CD14-positive monocyte (primary cell): ENCODE data around the gene TAS2R20. TPM values are rescaled to one million over a fixed set of nuclear protein-coding genes. Genes with fewer than 3 reads are reported as not detected.

Source experiments
- DNase-seq, 3 donors: peaks; one replicate each; pipeline ENCODE4 v3.0.0-alpha.2; 2011 to 2022
- H2AFZ ChIP-seq: 2 replicates; pipeline ENCODE4 v1.6.0; 2012; ENCODE audit warnings: mild to moderate bottlenecking, low read depth, low read length, inconsistent platforms; ENCODE audit not compliant: insufficient read depth, poor library complexity, severe bottlenecking
- H3K27ac ChIP-seq, 2 donors: 1 replicate in 1 of 2; 2 replicates in 1 of 2; pipeline ENCODE4 v1.5.1; 2012 to 2013; ENCODE audit warnings: low read length in 2 of 2, control low read depth in 1 of 2, inconsistent platforms in 1 of 2, low read depth in 1 of 2, mild to moderate bottlenecking in 1 of 2
- H3K27me3 ChIP-seq, 2 donors: one replicate each; pipeline versions ENCODE4 v1.6.0 to v1.6.1; 2011 to 2013; ENCODE audit warnings: low read length in 2 of 2; ENCODE audit not compliant: control insufficient read depth in 2 of 2, insufficient read depth in 2 of 2
- H3K36me3 ChIP-seq, 2 donors: replicated peaks in 1 of 2; 1 replicate in 1 of 2; 2 replicates in 1 of 2; pipeline versions ENCODE4 v1.5.1 to v1.6.1; 2012 to 2013; ENCODE audit warnings: low read length in 2 of 2, control low read depth in 1 of 2, inconsistent platforms in 1 of 2, mild to moderate bottlenecking in 1 of 2; ENCODE audit not compliant: insufficient read depth in 2 of 2, control insufficient read depth in 1 of 2
- H3K4me1 ChIP-seq, 2 donors: 1 replicate in 1 of 2; 2 replicates in 1 of 2; pipeline versions ENCODE4 v1.5.1 to v1.6.1; 2012 to 2013; ENCODE audit warnings: low read length in 2 of 2, control low read depth in 1 of 2, inconsistent platforms in 1 of 2, mild to moderate bottlenecking in 1 of 2, moderate library complexity in 1 of 2; ENCODE audit not compliant: insufficient read depth in 2 of 2, control insufficient read depth in 1 of 2
- H3K4me2 ChIP-seq: replicated peaks from 2 replicates; pipeline ENCODE3; 2012; ENCODE audit warnings: low read length, moderate library complexity, mild to moderate bottlenecking; ENCODE audit not compliant: poor library complexity, severe bottlenecking; ENCODE audit errors: extremely low read depth
- H3K4me3 ChIP-seq, 3 experiments: fragments of 200-600 bp in 1 of 3; sonication (generic) in 1 of 3; replicated peaks in 1 of 3; 1 replicate in 2 of 3; 2 replicates in 1 of 3; pipeline ENCODE4 v1.5.1; 2011 to 2013; ENCODE audit warnings: low read length in 3 of 3, mild to moderate bottlenecking in 3 of 3, control low read depth in 2 of 3, low read depth in 2 of 3, inconsistent platforms in 1 of 3, moderate library complexity in 1 of 3
- H3K79me2 ChIP-seq: 2 replicates; pipeline ENCODE4 v1.6.0; 2012; ENCODE audit warnings: mild to moderate bottlenecking, control low read depth, inconsistent platforms, low read length, moderate library complexity; ENCODE audit not compliant: insufficient read depth
- H3K9ac ChIP-seq: 2 replicates; pipeline ENCODE4 v1.6.0; 2017; ENCODE audit warnings: low read length, mild to moderate bottlenecking; ENCODE audit not compliant: insufficient read depth, poor library complexity, severe bottlenecking
- H3K9me3 ChIP-seq, 2 donors: replicated peaks in 1 of 2; 1 replicate in 1 of 2; 2 replicates in 1 of 2; pipeline versions ENCODE4 v1.5.1 to v1.6.1; 2012 to 2013; ENCODE audit warnings: low read length in 2 of 2, control low read depth in 1 of 2; ENCODE audit not compliant: control insufficient read depth in 1 of 2, insufficient read depth in 1 of 2
- H4K20me1 ChIP-seq: 2 replicates; pipeline ENCODE4 v1.6.0; 2012; ENCODE audit warnings: mild to moderate bottlenecking, low read length, control low read depth, moderate library complexity; ENCODE audit not compliant: insufficient read depth
- H3K27ac Mint-ChIP-seq, 7 donors: one replicate each; pipeline ENCODE4 v1.8.0; 2020; ENCODE audit warnings: mild to moderate bottlenecking in 7 of 7, mixed read lengths in 7 of 7, moderate library complexity in 6 of 7, inconsistent platforms in 2 of 7
- H3K27me3 Mint-ChIP-seq, 3 donors: one replicate each; pipeline ENCODE4 v1.8.0; 2021 to 2022; ENCODE audit warnings: low read depth in 3 of 3, mild to moderate bottlenecking in 3 of 3, mixed read lengths in 3 of 3, moderate library complexity in 3 of 3, inconsistent platforms in 1 of 3
- H3K36me3 Mint-ChIP-seq, 2 donors: one replicate each; pipeline ENCODE4 v1.8.0; 2020; ENCODE audit warnings: mixed read lengths in 2 of 2, inconsistent platforms in 1 of 2, mild to moderate bottlenecking in 1 of 2
- H3K4me1 Mint-ChIP-seq: one replicate; pipeline ENCODE4 v1.8.0; 2020; ENCODE audit warnings: mild to moderate bottlenecking, mixed read lengths
- H3K4me3 Mint-ChIP-seq, 2 donors: one replicate each; pipeline ENCODE4 v1.8.0; 2020; ENCODE audit warnings: mild to moderate bottlenecking in 2 of 2, mixed read lengths in 2 of 2, moderate library complexity in 1 of 2
- H3K9me3 Mint-ChIP-seq, 7 donors: one replicate each; pipeline ENCODE4 v1.8.0; 2020 to 2022; ENCODE audit warnings: mixed read lengths in 7 of 7, mild to moderate bottlenecking in 6 of 7, moderate library complexity in 6 of 7, inconsistent platforms in 2 of 7
- CTCF ChIP-seq: fragments of 200-600 bp; IDR thresholded peaks from one replicate; pipeline ENCODE4 v1.8.0; 2022; ENCODE audit warnings: antibody characterized with exemption, mild to moderate bottlenecking
- WGBS: methylation state at CpG from one replicate; pipeline ENCODE4 v1.1.5; 2013; ENCODE audit warnings: missing lambda C conversion rate; ENCODE audit not compliant: insufficient coverage; 5-methylcytosine and 5-hydroxymethylcytosine counted together
- intact Hi-C, 2 donors: fragments of 100-400 bp; cut with micrococcal nuclease; formaldehyde crosslinking; loops; one replicate each; pipeline versions ENCODE4 v1.15.0 to v1.15.1; 2023
- polyA plus RNA-seq, 3 donors: library from polyadenylated mRNA; depleted of rRNA in 1 of 3; unstranded in 2 of 3; stranded (reverse) in 1 of 3; fragments of 300-500 nt in 2 of 3; fragments of >200 nt in 1 of 3; fragmentation: Illumina TruSeq in 2 of 3; gene quantifications; 1 replicate in 2 of 3; 2 replicates in 1 of 3; pipeline ENCODE4 v1.2.3, GENCODE V29; 2012 to 2021

TAS2R20 gene
- polyA plus RNA-seq, 3 donors, result 0.71 TPM; not detected in 2

DNA sequence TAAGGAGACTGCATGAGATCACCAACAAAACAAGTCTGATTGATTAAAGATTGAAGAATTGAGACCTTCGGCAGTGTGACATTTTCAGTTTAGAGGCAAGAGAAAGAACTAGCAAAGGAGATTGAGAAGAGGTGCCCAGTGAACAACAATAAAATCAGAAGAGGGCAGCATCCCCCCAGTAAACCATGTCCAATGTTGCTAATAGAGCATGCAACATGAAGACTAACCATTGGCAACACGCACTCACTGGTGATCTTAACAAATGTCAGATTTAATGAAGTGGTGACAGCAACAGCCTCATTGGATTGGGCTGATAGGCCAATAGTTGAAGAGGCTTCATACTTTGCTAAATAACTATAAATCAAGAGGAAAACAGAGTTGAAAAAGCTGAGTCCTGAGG lies 38.3 kb downstream of the TAS2R20 start:
- intact Hi-C loops, result no loop called here
- no peaks in the 10 kb centered on the region for H3K4me1 ChIP-seq
- Mint-ChIP-seq H3K27ac (no peak overlapping the region), H3K27me3 (no peaks in the 10 kb centered on the region), H3K9me3 (peaks cover 2 to 15% (median 10%) of the 10 kb centered on the region in 7 donors), H3K36me3 (peaks cover 3 to 8% of the 10 kb centered on the region in 2 donors), H3K4me1 (no peaks in the 10 kb centered on the region), H3K4me3 (no peak overlapping the region)
- no peak for TF ChIP-seq CTCF
- no peak overlapping the region for H2AFZ ChIP-seq
- H4K20me1 ChIP-seq, result no peaks in the 10 kb centered on the region
- WGBS, result no CpG with 5 or more reads among the region's 2 CpGs
- no peak overlapping the region for H3K4me3 ChIP-seq
- no peak overlapping the region for H3K4me2 ChIP-seq
- H3K9me3 ChIP-seq, result no peaks in the 10 kb centered on the region
- DNase-seq, result no peak
- H3K27me3 ChIP-seq, result no peaks in the 10 kb centered on the region
- H3K79me2 ChIP-seq, result no peaks in the 10 kb centered on the region
- H3K27ac ChIP-seq, result no peak overlapping the region
- no peaks in the 10 kb centered on the region for H3K36me3 ChIP-seq
- no peak overlapping the region for H3K9ac ChIP-seq

GRCh38 chr12:10957741-10958140 lies 40.4 kb downstream of the TAS2R20 start:
- Histone ChIP-seq H3K79me2 (no peaks in the 10 kb centered on the region), H4K20me1 (no peaks in the 10 kb centered on the region), H3K4me1 (no peaks in the 10 kb centered on the region), H3K27me3 (no peaks in the 10 kb centered on the region), H3K4me3 (no peak overlapping the region), H3K9ac (no peak overlapping the region), H3K27ac (no peak overlapping the region), H3K4me2 (no peak overlapping the region), H3K36me3 (no peaks in the 10 kb centered on the region), H3K9me3 (peaks cover 6 to 7% of the 10 kb centered on the region in 2 donors), H2AFZ (no peak overlapping the region)
- no peak overlapping the region for H3K4me3 Mint-ChIP-seq
- no peaks in the 10 kb centered on the region for H3K27me3 Mint-ChIP-seq
- H3K4me1 Mint-ChIP-seq, result no peaks in the 10 kb centered on the region
- H3K27ac Mint-ChIP-seq, result no peak overlapping the region
- peaks cover 8 to 26% (median 19%) of the 10 kb centered on the region in 7 donors for H3K9me3 Mint-ChIP-seq
- intact Hi-C loops, result no loop called here
- TF ChIP-seq CTCF, result no peak
- no peak for DNase-seq
- peaks cover 7 to 8% of the 10 kb centered on the region in 2 donors for H3K36me3 Mint-ChIP-seq
